Hepatic stellate cell (primary cell): Measurements from ENCODE around the gene PFN4.
"Not testable (repeated sequence)": the region's sequence is repeated elsewhere in the genome, so short reads cannot be mapped to it uniquely, and the experiment has no call there.

ENCODE experiments used
- DNase-seq: peaks from one replicate; pipeline ENCODE4 v3.0.0; 2011; ENCODE audit warnings: low spot score

The PFN4 gene

GRCh38 chr2:24111407-24111901, 11.7 kb downstream of the PFN4 start:
- peak; percentile 5 for DNase-seq

- no peak for DNase-seq
These were observed 12.4 kb downstream of the PFN4 start for GRCh38 chr2:24110660-24111303.

GRCh38 chr2:24109431-24109830, 13.7 kb downstream of the PFN4 start:
- not testable (repeated sequence) for DNase-seq

- no peak for DNase-seq
These were observed 15.8 kb downstream of the PFN4 start for GRCh38 chr2:24107336-24107735.

- no peak for DNase-seq
These were observed 16.3 kb downstream of the PFN4 start for GRCh38 chr2:24106786-24107185.

GRCh38 chr2:24105816-24106215, 17.3 kb downstream of the PFN4 start:
- DNase-seq: no peak

- DNase-seq: no peak
These were observed 18.2 kb downstream of the PFN4 start for GRCh38 chr2:24104906-24105305.

- DNase-seq: no peak
These were observed 19.0 kb downstream of the PFN4 start for GRCh38 chr2:24104110-24104650.

GRCh38 chr2:24102677-24103076, 20.5 kb downstream of the PFN4 start:
- no peak for DNase-seq

GRCh38 chr2:24101992-24102391, 21.1 kb downstream of the PFN4 start:
- no peak for DNase-seq

GRCh38 chr2:24100732-24101131, 22.4 kb downstream of the PFN4 start:
- not testable (repeated sequence) for DNase-seq

GRCh38 chr2:24095171-24095677, 27.9 kb downstream of the PFN4 start:
- not testable (repeated sequence) for DNase-seq

- DNase-seq: not testable (repeated sequence)
These were observed 29.9 kb downstream of the PFN4 start for GRCh38 chr2:24093270-24093669.

- no peak for DNase-seq
These were observed 34.2 kb downstream of the PFN4 start for GRCh38 chr2:24088821-24089359.

GRCh38 chr2:24087032-24087431, 36.1 kb downstream of the PFN4 start:
- no peak for DNase-seq

- DNase-seq: no peak
These were observed 36.9 kb downstream of the PFN4 start for GRCh38 chr2:24086241-24086640.

GRCh38 chr2:24085200-24085489, 38.0 kb downstream of the PFN4 start:
- DNase-seq: no peak

GRCh38 chr2:24084386-24085199, 38.5 kb downstream of the PFN4 start, which contains the start of gene TP53I3:
Gene TP53I3, minus strand, starts transcription at chr2:24084834. Its CDS starts 508 bp downstream, at chr2:24084326.
- peak; percentile 94 for DNase-seq

GRCh38 chr2:24083567-24084385, 39.4 kb downstream of the PFN4 start:
- DNase-seq: peak; percentile 82

- DNase-seq: no peak
These were observed 40.2 kb downstream of the PFN4 start for GRCh38 chr2:24082787-24083566.

GRCh38 chr2:24080701-24081100, 42.4 kb downstream of the PFN4 start:
- DNase-seq: no peak
